CD14-positive monocyte (primary cell): ENCODE measurements around the gene ZFPM1. TPM values are rescaled to one million over a fixed set of nuclear protein-coding genes. Genes with fewer than 3 reads are reported as not detected.
A peak's percentile ranks its signal among the peaks of the same experiment; 100 is the strongest.

Source experiments
- DNase-seq, 3 donors: peaks; one replicate each; pipeline ENCODE4 v3.0.0-alpha.2; 2011 to 2022
- H2AFZ ChIP-seq: 2 replicates; pipeline ENCODE4 v1.6.0; 2012; ENCODE audit warnings: mild to moderate bottlenecking, low read depth, low read length, inconsistent platforms; ENCODE audit not compliant: insufficient read depth, poor library complexity, severe bottlenecking
- H3K27ac ChIP-seq, 2 donors: 1 replicate in 1 of 2; 2 replicates in 1 of 2; pipeline ENCODE4 v1.5.1; 2012 to 2013; ENCODE audit warnings: low read length in 2 of 2, control low read depth in 1 of 2, inconsistent platforms in 1 of 2, low read depth in 1 of 2, mild to moderate bottlenecking in 1 of 2
- H3K27me3 ChIP-seq, 2 donors: one replicate each; pipeline versions ENCODE4 v1.6.0 to v1.6.1; 2011 to 2013; ENCODE audit warnings: low read length in 2 of 2; ENCODE audit not compliant: control insufficient read depth in 2 of 2, insufficient read depth in 2 of 2
- H3K36me3 ChIP-seq, 2 donors: replicated peaks in 1 of 2; 1 replicate in 1 of 2; 2 replicates in 1 of 2; pipeline versions ENCODE4 v1.5.1 to v1.6.1; 2012 to 2013; ENCODE audit warnings: low read length in 2 of 2, control low read depth in 1 of 2, inconsistent platforms in 1 of 2, mild to moderate bottlenecking in 1 of 2; ENCODE audit not compliant: insufficient read depth in 2 of 2, control insufficient read depth in 1 of 2
- H3K4me1 ChIP-seq, 2 donors: 1 replicate in 1 of 2; 2 replicates in 1 of 2; pipeline versions ENCODE4 v1.5.1 to v1.6.1; 2012 to 2013; ENCODE audit warnings: low read length in 2 of 2, control low read depth in 1 of 2, inconsistent platforms in 1 of 2, mild to moderate bottlenecking in 1 of 2, moderate library complexity in 1 of 2; ENCODE audit not compliant: insufficient read depth in 2 of 2, control insufficient read depth in 1 of 2
- H3K4me2 ChIP-seq: replicated peaks from 2 replicates; pipeline ENCODE3; 2012; ENCODE audit warnings: low read length, moderate library complexity, mild to moderate bottlenecking; ENCODE audit not compliant: poor library complexity, severe bottlenecking; ENCODE audit errors: extremely low read depth
- H3K4me3 ChIP-seq, 3 experiments: fragments of 200-600 bp in 1 of 3; sonication (generic) in 1 of 3; replicated peaks in 1 of 3; 1 replicate in 2 of 3; 2 replicates in 1 of 3; pipeline ENCODE4 v1.5.1; 2011 to 2013; ENCODE audit warnings: low read length in 3 of 3, mild to moderate bottlenecking in 3 of 3, control low read depth in 2 of 3, low read depth in 2 of 3, inconsistent platforms in 1 of 3, moderate library complexity in 1 of 3
- H3K79me2 ChIP-seq: 2 replicates; pipeline ENCODE4 v1.6.0; 2012; ENCODE audit warnings: mild to moderate bottlenecking, control low read depth, inconsistent platforms, low read length, moderate library complexity; ENCODE audit not compliant: insufficient read depth
- H3K9ac ChIP-seq: 2 replicates; pipeline ENCODE4 v1.6.0; 2017; ENCODE audit warnings: low read length, mild to moderate bottlenecking; ENCODE audit not compliant: insufficient read depth, poor library complexity, severe bottlenecking
- H3K9me3 ChIP-seq, 2 donors: replicated peaks in 1 of 2; 1 replicate in 1 of 2; 2 replicates in 1 of 2; pipeline versions ENCODE4 v1.5.1 to v1.6.1; 2012 to 2013; ENCODE audit warnings: low read length in 2 of 2, control low read depth in 1 of 2; ENCODE audit not compliant: control insufficient read depth in 1 of 2, insufficient read depth in 1 of 2
- H4K20me1 ChIP-seq: 2 replicates; pipeline ENCODE4 v1.6.0; 2012; ENCODE audit warnings: mild to moderate bottlenecking, low read length, control low read depth, moderate library complexity; ENCODE audit not compliant: insufficient read depth
- H3K27ac Mint-ChIP-seq, 7 donors: one replicate each; pipeline ENCODE4 v1.8.0; 2020; ENCODE audit warnings: mild to moderate bottlenecking in 7 of 7, mixed read lengths in 7 of 7, moderate library complexity in 6 of 7, inconsistent platforms in 2 of 7
- H3K27me3 Mint-ChIP-seq, 3 donors: one replicate each; pipeline ENCODE4 v1.8.0; 2021 to 2022; ENCODE audit warnings: low read depth in 3 of 3, mild to moderate bottlenecking in 3 of 3, mixed read lengths in 3 of 3, moderate library complexity in 3 of 3, inconsistent platforms in 1 of 3
- H3K36me3 Mint-ChIP-seq, 2 donors: one replicate each; pipeline ENCODE4 v1.8.0; 2020; ENCODE audit warnings: mixed read lengths in 2 of 2, inconsistent platforms in 1 of 2, mild to moderate bottlenecking in 1 of 2
- H3K4me1 Mint-ChIP-seq: one replicate; pipeline ENCODE4 v1.8.0; 2020; ENCODE audit warnings: mild to moderate bottlenecking, mixed read lengths
- H3K4me3 Mint-ChIP-seq, 2 donors: one replicate each; pipeline ENCODE4 v1.8.0; 2020; ENCODE audit warnings: mild to moderate bottlenecking in 2 of 2, mixed read lengths in 2 of 2, moderate library complexity in 1 of 2
- H3K9me3 Mint-ChIP-seq, 7 donors: one replicate each; pipeline ENCODE4 v1.8.0; 2020 to 2022; ENCODE audit warnings: mixed read lengths in 7 of 7, mild to moderate bottlenecking in 6 of 7, moderate library complexity in 6 of 7, inconsistent platforms in 2 of 7
- CTCF ChIP-seq: fragments of 200-600 bp; IDR thresholded peaks from one replicate; pipeline ENCODE4 v1.8.0; 2022; ENCODE audit warnings: antibody characterized with exemption, mild to moderate bottlenecking
- WGBS: methylation state at CpG from one replicate; pipeline ENCODE4 v1.1.5; 2013; ENCODE audit warnings: missing lambda C conversion rate; ENCODE audit not compliant: insufficient coverage; 5-methylcytosine and 5-hydroxymethylcytosine counted together
- intact Hi-C, 2 donors: fragments of 100-400 bp; cut with micrococcal nuclease; formaldehyde crosslinking; loops; one replicate each; pipeline versions ENCODE4 v1.15.0 to v1.15.1; 2023
- polyA plus RNA-seq, 3 donors: library from polyadenylated mRNA; depleted of rRNA in 1 of 3; unstranded in 2 of 3; stranded (reverse) in 1 of 3; fragments of 300-500 nt in 2 of 3; fragments of >200 nt in 1 of 3; fragmentation: Illumina TruSeq in 2 of 3; gene quantifications; 1 replicate in 2 of 3; 2 replicates in 1 of 3; pipeline ENCODE4 v1.2.3, GENCODE V29; 2012 to 2021

ZFPM1 gene
- polyA plus RNA-seq, 3 donors, result 0.04 to 0.19 (median 0.12) TPM

DNA sequence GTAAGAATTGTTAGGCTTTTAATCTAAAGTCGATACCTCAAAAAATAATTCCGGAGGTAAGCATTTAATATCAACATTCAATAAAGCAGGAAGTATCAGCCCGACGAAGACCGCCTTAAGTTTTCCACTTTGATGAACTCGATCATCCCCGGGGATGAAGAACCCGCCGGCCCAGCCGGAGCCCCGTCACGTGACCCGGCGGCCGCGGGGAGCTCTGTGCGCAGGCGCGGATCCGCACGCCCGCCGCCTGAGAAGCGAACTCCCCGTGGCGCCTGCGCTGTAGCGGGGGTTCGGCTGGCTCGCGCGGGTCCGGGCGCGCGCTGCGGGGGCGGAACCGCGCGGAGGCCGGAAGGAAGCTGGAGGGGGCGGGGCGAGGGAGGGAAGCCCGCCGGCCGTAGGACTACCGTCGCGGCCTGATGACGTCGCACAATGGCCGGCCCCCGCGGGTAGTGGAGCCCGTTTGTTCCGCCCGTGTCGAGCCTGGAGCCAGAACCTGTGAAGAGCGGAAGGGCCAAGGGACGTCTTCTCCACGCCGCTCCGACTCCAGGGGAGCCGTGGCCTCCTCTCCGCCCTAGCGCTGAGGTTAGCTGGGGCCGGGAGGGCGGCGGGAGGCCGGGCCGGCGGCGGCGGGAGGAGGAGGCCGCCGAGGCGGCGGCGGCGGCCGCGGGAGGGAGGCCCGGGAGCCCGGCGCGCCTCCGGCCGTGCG, 117.1 kb downstream of the ZFPM1 start, which contains the start of gene ZC3H18:
TSS of gene ZC3H18 (plus strand) at position 419 of the 706 bp plus-strand sequence. CDS start 6,721 bp downstream, outside the sequence.
- no peaks in the 10 kb centered on the region for H3K27me3 ChIP-seq
- Mint-ChIP-seq H3K9me3 (no peaks in the 10 kb centered on the region), H3K36me3 (peaks cover 16 to 28% of the 10 kb centered on the region in 2 donors), H3K27ac (peak within 1 kb of the TSS; percentile 83 to 93 (median 85)), H3K4me3 (peak within 1 kb of the TSS; percentile 85 to 90), H3K27me3 (peaks cover 0 to 5% (median 0%) of the 10 kb centered on the region in 3 donors), H3K4me1 (peaks cover 20% of the 10 kb centered on the region)
- H3K36me3 ChIP-seq, result peaks cover 6 to 29% of the 10 kb centered on the region in 2 donors
- H4K20me1 ChIP-seq, result peaks cover 44% of the 10 kb centered on the region
- H2AFZ ChIP-seq, result peak within 1 kb of the TSS; percentile 91
- peak within 1 kb of the TSS; percentile 80 for H3K4me2 ChIP-seq
- DNase-seq, result peak; percentile 94 to 97 (median 95)
- H3K9ac ChIP-seq, result peak within 1 kb of the TSS; percentile 79
- H3K9me3 ChIP-seq, result no peaks in the 10 kb centered on the region
- TF ChIP-seq CTCF, result no peak
- H3K27ac ChIP-seq, result peak within 1 kb of the TSS; percentile 69 to 74
- H3K4me1 ChIP-seq, result peaks cover 18 to 26% of the 10 kb centered on the region in 2 donors
- peaks cover 47% of the 10 kb centered on the region for H3K79me2 ChIP-seq
- under 1% methylated on average over 89 of the region's 90 CpGs for WGBS
- intact Hi-C loops, result loop anchor here (2.0 to 10.0 kb wide), 6 partner anchors 92 to 803 kb away; partner anchors contain the start of genes KLHDC4 (in 2 of the 2), MVD (in 2 of the 2) and ZFPM1 (in 1 of the 2)
- H3K4me3 ChIP-seq, result peak within 1 kb of the TSS; percentile 61 to 88 (median 78)

GRCh38 chr16:88570691-88571092, 117.6 kb downstream of the ZFPM1 start:
- H4K20me1 ChIP-seq, result peaks cover 49% of the 10 kb centered on the region
- peak overlapping the region; percentile 61 to 88 (median 68) for H3K4me3 ChIP-seq
- WGBS, result under 1% methylated on average over 34 of the region's 35 CpGs
- peak overlapping the region; percentile 55 for H2AFZ ChIP-seq
- H3K27ac ChIP-seq, result peak overlapping the region; percentile 36 to 74
- peaks cover 52% of the 10 kb centered on the region for H3K79me2 ChIP-seq
- Mint-ChIP-seq H3K27me3 (peaks cover 0 to 3% (median 0%) of the 10 kb centered on the region in 3 donors), H3K9me3 (no peaks in the 10 kb centered on the region), H3K36me3 (peaks cover 21 to 34% of the 10 kb centered on the region in 2 donors), H3K4me1 (peaks cover 20% of the 10 kb centered on the region), H3K4me3 (peak overlapping the region; percentile 85 to 90), H3K27ac (peak overlapping the region; percentile 45 to 93 (median 76))
- no peak for TF ChIP-seq CTCF
- peak overlapping the region; percentile 79 for H3K9ac ChIP-seq
- H3K4me1 ChIP-seq, result peaks cover 18 to 26% of the 10 kb centered on the region in 2 donors
- peak overlapping the region; percentile 80 for H3K4me2 ChIP-seq
- no peaks in the 10 kb centered on the region for H3K9me3 ChIP-seq
- H3K36me3 ChIP-seq, result peaks cover 10 to 34% of the 10 kb centered on the region in 2 donors
- no peaks in the 10 kb centered on the region for H3K27me3 ChIP-seq
- peak in 1 of 3 donors; percentile 25 for DNase-seq
- intact Hi-C loops, result loop anchor here (2.0 to 10.0 kb wide), 5 partner anchors 92 to 803 kb away; partner anchors contain the start of genes KLHDC4 (in 2 of the 2) and MVD (in 2 of the 2)
